ENCODE data around the gene KHNYN. TPM values are rescaled to one million over a fixed set of nuclear protein-coding genes. Genes with fewer than 3 reads are reported as not detected.
A peak's percentile ranks its signal among the peaks of the same experiment; 100 is the strongest.

The KHNYN gene
- total and polyA plus RNA-seq, 11 donors = 15.6 to 34.5 (median 20.1) TPM

DNA sequence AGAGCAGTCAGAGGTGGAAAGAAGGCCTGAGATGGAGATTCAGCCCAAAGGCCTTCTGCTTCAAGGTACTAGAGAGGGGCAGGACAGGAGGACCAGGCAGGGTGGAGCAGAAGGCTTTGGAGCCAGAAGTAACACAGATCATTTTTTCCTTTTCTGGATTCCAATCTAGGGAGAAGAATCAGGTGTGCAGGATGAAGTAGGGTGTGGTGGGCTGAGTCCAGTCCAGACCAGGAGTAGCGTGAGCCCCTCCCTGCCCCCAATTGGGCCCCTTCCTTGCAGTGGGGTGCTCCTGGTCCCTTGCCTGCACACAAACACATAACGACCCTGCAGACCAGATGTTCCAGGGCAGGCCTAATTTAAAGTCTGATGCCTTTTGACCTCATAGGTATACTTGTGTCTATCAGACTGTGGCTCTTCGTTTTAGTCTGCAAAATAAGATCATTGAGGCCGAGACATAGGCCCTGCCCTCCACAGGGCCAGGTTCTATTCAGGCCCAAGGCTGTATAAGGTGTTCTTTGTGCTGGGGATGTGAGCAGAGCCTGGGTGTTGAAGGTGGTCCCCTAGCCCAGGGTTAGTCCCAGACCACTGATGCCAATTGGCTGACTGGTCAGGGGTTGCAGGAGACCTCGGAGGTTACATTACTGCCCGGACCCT lies 32.0 kb upstream of the KHNYN start:
- no peak for TF ChIP-seq POLR2A (IDR thresholded peaks at IDR 0.05)
- TF ChIP-seq CTCF (IDR thresholded peaks at IDR 0.05) = no peak
- Histone ChIP-seq H3K4me3 (peak overlapping the region in 11 of 12 donors; percentile 63 to 88 (median 78)), H3K27ac (peak overlapping the region; percentile 58 to 91 (median 85)), H3K9me3 (no peaks in the 10 kb centered on the region), H3K27me3 (no peaks in the 10 kb centered on the region), H3K4me1 (peaks cover 0 to 53% (median 36%) of the 10 kb centered on the region in 12 donors), H3K36me3 (no peaks in the 10 kb centered on the region)
- intact Hi-C loops (cut with DNase I) = loop anchor here in 3 of 10 donors (1.0 to 2.0 kb wide), 3 partner anchors 31 kb away; partner anchors contain the start of genes CBLN3 (in 1 of the 3) and KHNYN (in 1 of the 3)
- 53 to 75% (median 61%) methylated on average over 4 to 6 of the region's 6 CpGs for WGBS, 4 donors
- no peak for ATAC-seq
- no peak for DNase-seq

DNA sequence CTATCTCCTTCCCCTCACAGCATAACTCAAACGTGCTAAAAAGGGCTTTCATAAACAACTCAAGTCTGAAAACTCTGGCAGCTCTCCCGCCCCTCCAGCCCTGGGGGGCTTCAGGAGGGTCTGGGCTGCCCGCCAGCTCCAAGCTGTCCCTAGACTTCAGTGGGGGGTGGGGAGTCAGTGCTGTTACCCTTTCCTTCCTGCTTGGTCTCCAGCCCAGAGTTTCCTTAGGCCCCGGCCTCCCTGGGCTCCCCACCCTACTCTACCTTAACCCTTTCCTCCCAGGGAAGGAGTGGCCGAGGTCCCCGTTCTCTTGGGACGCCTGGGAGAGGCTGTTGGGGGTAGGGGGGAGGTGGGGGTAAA lies 31.5 kb upstream of the KHNYN start:
- Histone ChIP-seq H3K27ac (peak overlapping the region; percentile 58 to 91 (median 85)), H3K4me3 (peak overlapping the region in 11 of 12 donors; percentile 63 to 88 (median 78)), H3K27me3 (no peaks in the 10 kb centered on the region), H3K36me3 (no peaks in the 10 kb centered on the region), H3K4me1 (peaks cover 0 to 58% (median 41%) of the 10 kb centered on the region in 12 donors), H3K9me3 (no peaks in the 10 kb centered on the region)
- 23 to 26% (median 25%) methylated on average over 6 to 7 of the region's 7 CpGs for WGBS, 4 donors
- no peak for TF ChIP-seq POLR2A (IDR thresholded peaks at IDR 0.05)
- no peak for TF ChIP-seq CTCF (IDR thresholded peaks at IDR 0.05)
- intact Hi-C loops (cut with DNase I) = loop anchor here in 3 of 10 donors (1.0 to 2.0 kb wide), 3 partner anchors 31 to 32 kb away; partner anchors contain the start of genes CBLN3 (in 1 of the 3) and KHNYN (in 1 of the 3)
- peak; percentile 57 to 79 (median 72) for DNase-seq
- ATAC-seq = peak; percentile 48 to 78 (median 62)

DNA sequence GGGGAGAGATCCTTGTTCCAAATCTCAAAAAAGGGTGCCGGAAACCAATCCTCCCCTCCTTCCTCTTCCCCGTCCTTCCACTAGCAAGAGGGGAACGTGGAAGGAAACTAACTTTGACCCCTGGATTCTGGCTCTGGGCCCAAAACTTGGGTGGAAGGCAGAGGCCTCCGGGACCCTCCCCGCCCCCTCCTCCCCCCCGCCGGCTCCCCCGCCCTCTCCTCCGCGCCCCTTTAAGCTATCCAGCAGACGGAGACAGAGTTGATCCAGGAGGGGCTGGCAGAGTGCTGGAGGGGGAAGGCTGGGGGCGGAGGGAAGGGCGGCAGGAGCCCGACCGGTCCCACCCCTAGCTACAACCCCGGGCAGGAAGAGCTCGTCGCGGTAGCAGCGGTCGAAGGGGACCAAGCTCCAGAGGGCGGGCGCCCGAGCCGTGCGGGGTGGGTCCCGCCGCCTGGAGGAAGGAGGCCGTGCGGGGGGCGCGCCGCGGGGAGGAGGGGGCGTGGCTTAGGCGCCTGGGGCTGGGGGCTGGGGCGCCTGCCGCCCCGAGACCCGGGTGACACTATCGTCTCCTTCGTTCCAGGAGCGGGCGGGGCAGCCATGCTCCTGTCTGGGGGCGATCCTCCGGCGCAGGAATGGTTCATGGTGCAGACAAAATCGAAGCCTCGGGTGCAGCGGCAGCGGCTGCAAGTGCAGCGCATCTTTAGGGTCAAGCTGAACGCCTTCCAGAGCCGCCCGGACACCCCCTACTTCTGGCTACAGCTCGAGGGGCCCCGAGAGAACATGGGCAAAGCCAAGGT lies 30.9 kb upstream of the KHNYN start, which contains the start of gene NYNRIN:
TSS of gene NYNRIN (plus strand) at position 351 of the 794 bp plus-strand sequence. CDS start at position 595, 244 bp downstream.
- no peaks in the 10 kb centered on the region for H3K36me3 ChIP-seq
- peak; percentile 83 to 90 (median 84) for ATAC-seq
- peaks cover 0 to 63% (median 47%) of the 10 kb centered on the region in 12 donors for H3K4me1 ChIP-seq
- H3K27ac ChIP-seq = peak within 1 kb of the TSS; percentile 58 to 91 (median 85)
- H3K27me3 ChIP-seq = no peaks in the 10 kb centered on the region
- 1 to 5% (median 2%) methylated on average over 31 to 54 of the region's 57 CpGs for WGBS, 4 donors
- no peaks in the 10 kb centered on the region for H3K9me3 ChIP-seq
- peak; percentile 79 to 86 (median 84) for DNase-seq
- intact Hi-C loops (cut with DNase I) = loop anchor here in 3 of 10 donors (1.0 to 2.0 kb wide), 3 partner anchors 30 to 33 kb away; partner anchors contain the start of genes CBLN3 (in 1 of the 3) and KHNYN (in 1 of the 3)
- TF ChIP-seq POLR2A (IDR thresholded peaks at IDR 0.05) (peak in 1 of 2 donors; percentile 47), CTCF (IDR thresholded peaks at IDR 0.05) (no peak)
- H3K4me3 ChIP-seq = peak within 1 kb of the TSS; percentile 63 to 88 (median 78)
